NCI-H1436 treated with DMSO at 0.1 percent for 48 hours (cell line): Measurements from ENCODE around the gene IFI35.
A peak's percentile ranks its signal among the peaks of the same experiment; 100 is the strongest.
"Not testable (repeated sequence)": the region's sequence is repeated elsewhere in the genome, so short reads cannot be mapped to it uniquely, and the experiment has no call there.

Experiments used
- DNase-seq: peaks from one replicate; lab custom pipeline; 2025; lab: John Stamatoyannopoulos, UW

IFI35 gene

GRCh38 chr17:43006639-43007551 is at the start of gene IFI35:
TSS of gene IFI35 (plus strand) at chr17:43006784. CDS start at chr17:43006948, 164 bp downstream.
- no peak for DNase-seq

DNA sequence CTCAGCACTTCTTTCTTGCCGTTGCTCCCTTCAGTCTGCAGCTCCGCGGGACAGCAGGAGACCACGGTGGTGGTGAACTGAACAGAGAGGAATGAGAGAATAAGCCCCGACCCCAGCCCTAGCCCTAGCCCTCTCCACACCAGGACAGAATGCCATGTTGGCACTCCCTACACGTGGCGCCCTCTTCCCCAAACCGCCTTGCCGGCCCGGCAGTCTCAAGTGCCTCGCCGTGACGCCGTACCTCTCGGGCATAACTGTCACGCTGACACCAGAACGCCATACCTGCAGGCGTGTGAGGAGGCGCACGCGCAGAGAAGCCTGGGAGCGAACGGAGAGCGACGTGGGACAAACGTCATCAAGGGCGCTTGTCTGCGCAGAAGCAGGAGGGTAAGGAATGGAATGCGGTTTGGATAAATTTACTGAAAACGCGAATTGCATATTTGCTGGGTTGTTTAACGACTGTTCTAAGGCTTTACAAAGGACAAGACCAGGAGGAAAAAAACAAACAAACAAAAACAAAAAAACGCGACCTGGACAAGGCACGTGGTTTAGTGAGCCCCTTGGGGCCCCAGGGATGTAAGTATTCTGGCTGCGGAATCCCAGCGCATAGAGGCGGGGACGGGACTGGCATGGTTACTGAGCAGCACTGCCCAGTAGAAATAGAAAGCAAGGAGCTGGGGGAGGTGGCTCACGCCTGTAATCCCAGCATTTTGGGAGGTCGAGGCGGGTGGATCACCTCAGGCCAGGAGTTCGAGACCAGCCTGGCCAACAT is 42.2 kb upstream of the IFI35 start, which contains the start of gene AARSD1:
AARSD1 (minus strand) TSS at position 294 of the 772 bp plus-strand sequence; CDS start at position 280, 14 bp downstream.
- DNase-seq = peak; percentile 80

GRCh38 chr17:42967925-42968324 is 38.7 kb upstream of the IFI35 start:
- DNase-seq = no peak

- no peak for DNase-seq
These were observed 37.5 kb upstream of the IFI35 start for GRCh38 chr17:42969001-42969581.

- no peak for DNase-seq
These were observed 35.0 kb upstream of the IFI35 start for GRCh38 chr17:42971589-42971988.

GRCh38 chr17:42973323-42973722 is 33.3 kb upstream of the IFI35 start:
- not testable (repeated sequence) for DNase-seq

- no peak for DNase-seq
These were observed 31.3 kb upstream of the IFI35 start for GRCh38 chr17:42975265-42975664.

GRCh38 chr17:42975701-42976100 is 30.9 kb upstream of the IFI35 start:
- DNase-seq = not testable (repeated sequence)

DNA sequence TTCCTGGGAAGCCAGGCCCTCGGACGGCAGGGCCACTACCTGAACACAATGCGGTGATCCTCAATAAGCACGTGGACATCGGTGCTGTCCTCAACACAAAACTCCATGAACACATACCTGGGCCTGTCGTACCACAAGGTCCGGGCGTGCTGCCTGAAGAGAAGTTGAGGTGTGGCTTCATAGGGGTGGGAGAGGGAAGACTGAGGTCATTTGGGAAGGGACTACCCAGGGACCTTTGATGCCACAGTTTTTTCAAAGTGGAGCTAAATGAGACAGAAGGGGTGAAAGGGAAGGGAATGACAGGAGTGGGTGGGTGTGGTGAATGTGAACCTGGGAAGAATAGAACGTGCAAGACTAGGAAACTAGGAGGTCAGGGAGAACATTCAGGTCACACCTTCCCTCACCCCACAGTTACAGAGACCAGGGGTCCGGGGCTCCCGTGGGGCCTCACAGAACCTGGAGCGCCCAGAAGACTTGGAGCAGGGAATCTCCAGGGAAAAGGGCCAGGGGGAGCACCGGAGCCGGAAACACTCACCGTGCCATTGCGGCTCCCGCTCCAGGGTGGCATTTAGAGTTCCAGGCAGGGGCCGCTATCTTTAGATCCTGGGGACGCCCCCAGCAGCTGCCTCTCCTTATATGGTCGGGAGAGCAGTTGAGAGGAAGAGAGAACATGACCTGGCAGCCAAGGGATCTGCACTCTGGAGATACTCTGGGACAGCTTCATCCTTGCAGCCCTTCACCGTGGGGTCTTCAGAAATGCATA is 26.9 kb upstream of the IFI35 start, which contains the start of gene PTGES3L:
PTGES3L (minus strand) TSS at position 570 of the 763 bp plus-strand sequence; CDS start at position 543, 27 bp downstream.
- DNase-seq = no peak

- no peak for DNase-seq
These were observed 26.3 kb upstream of the IFI35 start, which contains the start of gene RUNDC1 for GRCh38 chr17:42980274-42980765. TSS of gene RUNDC1 (plus strand) at chr17:42980565. CDS start at chr17:42980577, 12 bp downstream.

DNA sequence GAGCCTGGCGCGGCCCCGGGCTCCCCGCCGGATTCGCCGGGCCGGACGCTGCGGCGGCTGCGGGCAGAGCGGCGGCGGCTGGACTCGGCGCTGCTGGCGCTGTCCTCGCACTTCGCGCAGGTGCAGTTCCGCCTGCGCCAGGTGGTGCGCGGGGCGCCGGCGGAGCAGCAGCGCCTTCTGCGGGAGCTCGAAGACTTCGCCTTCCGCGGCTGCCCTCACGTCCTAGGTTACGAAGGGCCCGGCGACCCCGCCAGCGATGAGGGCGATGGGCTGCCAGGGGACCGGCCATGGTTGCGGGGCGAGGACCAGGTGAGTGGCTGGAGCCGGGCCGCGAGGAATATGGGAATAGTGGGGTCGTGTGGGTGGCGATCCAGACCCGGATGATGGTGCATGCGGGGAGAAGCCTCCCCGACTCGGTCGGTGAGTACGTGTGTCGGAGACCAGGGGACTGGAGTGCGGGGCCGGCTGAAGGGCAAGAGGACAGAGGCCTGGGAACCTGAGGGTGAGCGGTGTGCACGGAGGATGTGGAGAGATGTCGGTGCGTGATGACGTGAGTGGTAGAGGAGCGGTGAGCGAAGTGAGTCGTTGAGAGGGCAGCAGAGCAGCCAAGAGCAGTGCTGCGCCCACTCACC is 25.7 kb upstream of the IFI35 start:
- no peak for DNase-seq

- DNase-seq = no peak
These were observed 24.3 kb upstream of the IFI35 start for GRCh38 chr17:42982266-42982665.

- no peak for DNase-seq
These were observed 21.4 kb upstream of the IFI35 start for GRCh38 chr17:42985225-42985624.

- no peak for DNase-seq
These were observed 17.4 kb upstream of the IFI35 start for GRCh38 chr17:42989141-42989540.

DNA sequence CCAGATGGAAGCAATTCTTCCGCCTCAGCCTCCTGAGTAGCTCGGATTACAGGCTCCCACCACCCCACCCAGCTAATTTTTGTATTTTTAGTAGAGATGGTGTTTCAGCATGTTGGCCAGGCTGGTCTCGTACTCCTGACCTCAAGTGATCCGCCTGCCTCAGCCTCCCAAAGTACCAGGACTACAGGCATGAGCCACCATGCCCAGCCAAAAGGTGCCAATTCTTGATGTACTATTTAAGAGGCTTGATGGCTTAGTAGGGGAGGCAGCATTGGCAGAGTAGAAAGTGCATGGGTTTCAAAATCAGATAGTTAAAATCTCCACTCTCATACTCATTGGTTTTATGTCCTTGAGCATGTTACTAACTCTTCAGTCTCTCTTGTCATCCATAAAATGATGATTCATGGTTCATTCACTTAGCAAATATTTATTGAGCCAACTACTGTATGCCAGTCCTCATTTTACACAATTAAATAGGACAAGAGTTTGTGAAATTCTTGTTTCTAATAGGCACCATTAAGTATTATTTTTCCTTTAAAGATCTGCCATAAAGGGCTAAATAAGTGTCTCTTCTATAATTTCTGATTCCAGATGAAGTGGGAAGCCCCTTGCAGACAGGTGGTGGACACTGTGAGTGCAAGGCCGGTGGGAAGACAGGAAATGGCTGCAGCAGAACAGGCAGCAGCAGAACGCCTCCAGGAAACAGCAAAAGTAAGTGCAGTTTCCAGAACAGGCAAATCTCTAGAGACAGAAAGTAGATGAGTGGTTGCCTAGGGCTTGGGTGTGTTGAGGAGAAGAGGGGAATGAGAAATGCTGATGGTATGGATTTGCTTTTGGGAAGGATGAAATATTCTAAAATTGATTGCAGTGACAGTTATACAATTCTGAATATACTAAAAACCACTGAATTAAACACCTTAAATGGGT is 16.6 kb upstream of the IFI35 start:
- DNase-seq = no peak

- no peak for DNase-seq
These were observed 15.1 kb upstream of the IFI35 start for GRCh38 chr17:42991471-42991870.

GRCh38 chr17:42992872-42993271 is 13.7 kb upstream of the IFI35 start:
- DNase-seq = no peak

GRCh38 chr17:42993913-42994312 is 12.7 kb upstream of the IFI35 start:
- not testable (repeated sequence) for DNase-seq

- no peak for DNase-seq
These were observed 9.1 kb upstream of the IFI35 start for GRCh38 chr17:42997390-42997983.
